Neural cell (in vitro differentiated cells): ENCODE results near the gene OMG. TPM values are rescaled to one million over a fixed set of nuclear protein-coding genes. Genes with fewer than 3 reads are reported as not detected.

Source experiments
- H2AFZ ChIP-seq: fragments of 200-600, 300-800 bp; sonication (generic), shearing (Covaris generic); 2 replicates; pipeline ENCODE4 v1.6.0; 2014; ENCODE audit warnings: low read depth, mild to moderate bottlenecking, antibody characterized with exemption, low read length, moderate library complexity
- H3F3A ChIP-seq: fragments of 200-600 bp; shearing (Covaris generic); 2 replicates; pipeline ENCODE4 v1.6.1; 2016; ENCODE audit warnings: mild to moderate bottlenecking, moderate library complexity, mixed read lengths, antibody characterized with exemption, low read length; ENCODE audit not compliant: insufficient read depth, poor library complexity, severe bottlenecking
- H3K27ac ChIP-seq: fragments of 200-600, 300-800 bp; sonication (generic), shearing (Covaris generic); 2 replicates; pipeline ENCODE4 v1.5.1; 2014; ENCODE audit warnings: mild to moderate bottlenecking, low read length, moderate library complexity
- H3K27me3 ChIP-seq: fragments of 300-800, 200-600 bp; sonication (generic), shearing (Covaris generic); 2 replicates; pipeline ENCODE4 v1.6.0; 2014; ENCODE audit warnings: mild to moderate bottlenecking, low read depth, low read length, moderate library complexity; ENCODE audit not compliant: insufficient read depth
- H3K36me3 ChIP-seq: fragments of 300-800, 200-600 bp; sonication (generic), shearing (Covaris generic); 2 replicates; pipeline ENCODE4 v1.5.1; 2014; ENCODE audit warnings: mild to moderate bottlenecking, antibody characterized with exemption, low read length, moderate library complexity; ENCODE audit not compliant: insufficient read depth
- H3K4me2 ChIP-seq: fragments of 300-800, 200-600 bp; sonication (generic), shearing (Covaris generic); 2 replicates; pipeline ENCODE4 v1.6.0; 2014; ENCODE audit warnings: mild to moderate bottlenecking, low read length
- H3K4me3 ChIP-seq: fragments of 300-800, 200-600 bp; sonication (generic), shearing (Covaris generic); 2 replicates; pipeline ENCODE4 v1.5.1; 2014; ENCODE audit warnings: mild to moderate bottlenecking, low read length, moderate library complexity
- H3K79me2 ChIP-seq: fragments of 200-600 bp; shearing (Covaris generic); replicated peaks from 2 replicates; pipeline ENCODE4 v1.6.0; 2014; ENCODE audit warnings: mild to moderate bottlenecking, low read length, moderate library complexity; ENCODE audit not compliant: insufficient read depth
- H3K9ac ChIP-seq: fragments of 300-800, 200-600 bp; sonication (generic), shearing (Covaris generic); 2 replicates; pipeline ENCODE4 v1.6.1; 2016; ENCODE audit warnings: mild to moderate bottlenecking, low read length, mixed read lengths
- H3K9me2 ChIP-seq: fragments of 200-600 bp; shearing (Covaris generic); 2 replicates; pipeline ENCODE4 v1.6.1; 2016; ENCODE audit warnings: mild to moderate bottlenecking, low read length, mixed read lengths; ENCODE audit not compliant: insufficient read depth
- H3K9me3 ChIP-seq: fragments of 200-600, 300-800 bp; sonication (generic), shearing (Covaris generic); 2 replicates; pipeline ENCODE4 v1.6.1; 2016; ENCODE audit warnings: mild to moderate bottlenecking, mixed run types, low read length, moderate library complexity, mixed read lengths
- H4K20me1 ChIP-seq: fragments of 200-600 bp; shearing (Covaris generic); 2 replicates; pipeline ENCODE4 v1.6.1; 2016; ENCODE audit warnings: mild to moderate bottlenecking, mixed run types; ENCODE audit not compliant: insufficient read depth
- EP300 ChIP-seq: fragments of 450-650 bp; conservative IDR thresholded peaks from 2 replicates; pipeline ENCODE4 v1.6.1; 2014; ENCODE audit warnings: antibody characterized with exemption, mild to moderate bottlenecking, moderate library complexity; ENCODE audit not compliant: poor library complexity, severe bottlenecking
- EZH2 ChIP-seq: fragments of 200-600, 300-800 bp; shearing (Covaris generic), sonication (generic); IDR thresholded peaks from 2 replicates; pipeline ENCODE4 v1.6.1; 2014; ENCODE audit warnings: antibody characterized with exemption, low read length, borderline replicate concordance, mild to moderate bottlenecking; ENCODE audit not compliant: insufficient read depth, poor library complexity, severe bottlenecking
- MXI1 ChIP-seq: fragments of 450-650 bp; conservative IDR thresholded peaks from 2 replicates; pipeline ENCODE4 v1.6.1; 2014; ENCODE audit warnings: antibody characterized with exemption, mild to moderate bottlenecking; ENCODE audit not compliant: poor library complexity, severe bottlenecking
- POLR2AphosphoS5 ChIP-seq: IDR thresholded peaks from 2 replicates; pipeline ENCODE4 v1.6.1; 2012
- RAD21 ChIP-seq: fragments of 450-650 bp; conservative IDR thresholded peaks from 2 replicates; pipeline ENCODE4 v1.6.1; 2014; ENCODE audit warnings: antibody characterized with exemption, mild to moderate bottlenecking, moderate library complexity
- SMC3 ChIP-seq: fragments of 450-650 bp; conservative IDR thresholded peaks from 2 replicates; pipeline ENCODE4 v1.6.1; 2014; ENCODE audit warnings: antibody characterized with exemption, mild to moderate bottlenecking, moderate library complexity; ENCODE audit not compliant: poor library complexity
- TAF1 ChIP-seq: IDR thresholded peaks from 2 replicates; pipeline ENCODE4 v1.6.1; 2012; ENCODE audit warnings: low read depth
- polyA plus RNA-seq: library from polyadenylated mRNA; depleted of rRNA; stranded (reverse); fragments of >200 nt; gene quantifications from 2 replicates; pipeline ENCODE4 v1.2.3, GENCODE V29; 2014
- TF ChIP-seq, protein P1 (sequence below): fragments of 450-650 bp; IDR thresholded peaks from 2 replicates; pipeline ENCODE4 v1.5.1; 2014; ENCODE audit warnings: antibody characterized with exemption, mild to moderate bottlenecking, moderate library complexity; ENCODE audit not compliant: poor library complexity, severe bottlenecking
- TF ChIP-seq, protein P2 (sequence below): IDR thresholded peaks from 2 replicates; pipeline ENCODE4 v1.6.1; 2012; ENCODE audit warnings: borderline replicate concordance

OMG gene
- polyA plus RNA-seq, 1 donor from 2014 or later: not detected

DNA sequence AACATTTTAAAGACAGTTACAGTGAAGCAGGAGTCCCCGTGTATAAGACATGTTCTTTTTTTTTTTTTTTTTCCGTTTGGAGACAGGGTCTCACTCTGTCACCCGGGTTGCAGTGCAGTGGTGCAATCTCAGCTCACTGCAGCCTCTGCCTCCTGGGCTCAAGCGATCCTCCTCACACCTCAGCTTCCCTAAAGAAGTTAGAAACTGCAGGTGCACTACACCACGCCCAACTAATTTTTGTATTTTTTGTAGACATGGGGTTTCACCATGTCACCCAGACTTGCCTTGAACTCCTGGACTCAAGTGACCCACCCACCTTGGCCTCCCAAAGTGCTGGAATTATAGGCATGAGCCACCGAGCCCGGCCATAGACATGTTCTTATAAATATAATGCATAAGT, 13.8 kb upstream of the OMG start:
- Histone ChIP-seq H3K27ac (no peak overlapping the region), H3K79me2 (no peaks in the 10 kb centered on the region), H3K4me3 (no peak overlapping the region), H2AFZ (no peak overlapping the region), H3K4me2 (no peak overlapping the region), H4K20me1 (no peaks in the 10 kb centered on the region), H3K27me3 (no peaks in the 10 kb centered on the region), H3K9ac (no peak overlapping the region), H3K36me3 (no peaks in the 10 kb centered on the region), H3F3A (no peaks in the 10 kb centered on the region), H3K9me2 (no peaks in the 10 kb centered on the region), H3K9me3 (no peaks in the 10 kb centered on the region)
- TF ChIP-seq, protein P1, sequence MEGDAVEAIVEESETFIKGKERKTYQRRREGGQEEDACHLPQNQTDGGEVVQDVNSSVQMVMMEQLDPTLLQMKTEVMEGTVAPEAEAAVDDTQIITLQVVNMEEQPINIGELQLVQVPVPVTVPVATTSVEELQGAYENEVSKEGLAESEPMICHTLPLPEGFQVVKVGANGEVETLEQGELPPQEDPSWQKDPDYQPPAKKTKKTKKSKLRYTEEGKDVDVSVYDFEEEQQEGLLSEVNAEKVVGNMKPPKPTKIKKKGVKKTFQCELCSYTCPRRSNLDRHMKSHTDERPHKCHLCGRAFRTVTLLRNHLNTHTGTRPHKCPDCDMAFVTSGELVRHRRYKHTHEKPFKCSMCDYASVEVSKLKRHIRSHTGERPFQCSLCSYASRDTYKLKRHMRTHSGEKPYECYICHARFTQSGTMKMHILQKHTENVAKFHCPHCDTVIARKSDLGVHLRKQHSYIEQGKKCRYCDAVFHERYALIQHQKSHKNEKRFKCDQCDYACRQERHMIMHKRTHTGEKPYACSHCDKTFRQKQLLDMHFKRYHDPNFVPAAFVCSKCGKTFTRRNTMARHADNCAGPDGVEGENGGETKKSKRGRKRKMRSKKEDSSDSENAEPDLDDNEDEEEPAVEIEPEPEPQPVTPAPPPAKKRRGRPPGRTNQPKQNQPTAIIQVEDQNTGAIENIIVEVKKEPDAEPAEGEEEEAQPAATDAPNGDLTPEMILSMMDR: no peak
- no peak for TF ChIP-seq TAF1
- TF ChIP-seq SMC3: no peak
- no peak for TF ChIP-seq POLR2AphosphoS5
- no peak for TF ChIP-seq EZH2
- TF ChIP-seq, protein P2, sequence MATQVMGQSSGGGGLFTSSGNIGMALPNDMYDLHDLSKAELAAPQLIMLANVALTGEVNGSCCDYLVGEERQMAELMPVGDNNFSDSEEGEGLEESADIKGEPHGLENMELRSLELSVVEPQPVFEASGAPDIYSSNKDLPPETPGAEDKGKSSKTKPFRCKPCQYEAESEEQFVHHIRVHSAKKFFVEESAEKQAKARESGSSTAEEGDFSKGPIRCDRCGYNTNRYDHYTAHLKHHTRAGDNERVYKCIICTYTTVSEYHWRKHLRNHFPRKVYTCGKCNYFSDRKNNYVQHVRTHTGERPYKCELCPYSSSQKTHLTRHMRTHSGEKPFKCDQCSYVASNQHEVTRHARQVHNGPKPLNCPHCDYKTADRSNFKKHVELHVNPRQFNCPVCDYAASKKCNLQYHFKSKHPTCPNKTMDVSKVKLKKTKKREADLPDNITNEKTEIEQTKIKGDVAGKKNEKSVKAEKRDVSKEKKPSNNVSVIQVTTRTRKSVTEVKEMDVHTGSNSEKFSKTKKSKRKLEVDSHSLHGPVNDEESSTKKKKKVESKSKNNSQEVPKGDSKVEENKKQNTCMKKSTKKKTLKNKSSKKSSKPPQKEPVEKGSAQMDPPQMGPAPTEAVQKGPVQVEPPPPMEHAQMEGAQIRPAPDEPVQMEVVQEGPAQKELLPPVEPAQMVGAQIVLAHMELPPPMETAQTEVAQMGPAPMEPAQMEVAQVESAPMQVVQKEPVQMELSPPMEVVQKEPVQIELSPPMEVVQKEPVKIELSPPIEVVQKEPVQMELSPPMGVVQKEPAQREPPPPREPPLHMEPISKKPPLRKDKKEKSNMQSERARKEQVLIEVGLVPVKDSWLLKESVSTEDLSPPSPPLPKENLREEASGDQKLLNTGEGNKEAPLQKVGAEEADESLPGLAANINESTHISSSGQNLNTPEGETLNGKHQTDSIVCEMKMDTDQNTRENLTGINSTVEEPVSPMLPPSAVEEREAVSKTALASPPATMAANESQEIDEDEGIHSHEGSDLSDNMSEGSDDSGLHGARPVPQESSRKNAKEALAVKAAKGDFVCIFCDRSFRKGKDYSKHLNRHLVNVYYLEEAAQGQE: no peak
- no peak for TF ChIP-seq MXI1
- no peak for TF ChIP-seq EP300
- no peak for TF ChIP-seq RAD21

- Histone ChIP-seq H2AFZ (no peak overlapping the region), H3K27me3 (no peaks in the 10 kb centered on the region), H3K36me3 (no peaks in the 10 kb centered on the region), H3K4me2 (no peak overlapping the region), H3K79me2 (no peaks in the 10 kb centered on the region), H3K9me2 (no peaks in the 10 kb centered on the region), H3K27ac (no peak overlapping the region), H3K9me3 (no peaks in the 10 kb centered on the region), H3K9ac (no peak overlapping the region), H4K20me1 (no peaks in the 10 kb centered on the region), H3K4me3 (no peak overlapping the region), H3F3A (no peaks in the 10 kb centered on the region)
- no peak for TF ChIP-seq TAF1
- TF ChIP-seq EZH2: no peak
- TF ChIP-seq, protein P2: no peak
- no peak for TF ChIP-seq MXI1
- no peak for TF ChIP-seq POLR2AphosphoS5
- TF ChIP-seq SMC3: no peak
- no peak for TF ChIP-seq EP300
- TF ChIP-seq, protein P1: no peak
- TF ChIP-seq RAD21: no peak
These were observed 13.2 kb upstream of the OMG start for GRCh38 chr17:31310260-31310659.
